IgD-negative memory B cell (primary cell): ENCODE measurements around the gene TCP11X2. TPM values are rescaled to one million over a fixed set of nuclear protein-coding genes. Genes with fewer than 3 reads are reported as not detected.
"Not testable (repeated sequence)": the region's sequence is repeated elsewhere in the genome, so short reads cannot be mapped to it uniquely, and the experiment has no call there.

ENCODE experiments used
- H3K27ac Mint-ChIP-seq, 3 donors: one replicate each; pipeline ENCODE4 v1.8.0; 2020 to 2022; ENCODE audit warnings: mild to moderate bottlenecking in 3 of 3, mixed read lengths in 3 of 3, moderate library complexity in 1 of 3
- H3K27me3 Mint-ChIP-seq: one replicate; pipeline ENCODE4 v1.8.0; 2021; ENCODE audit warnings: mixed read lengths
- H3K36me3 Mint-ChIP-seq: one replicate; pipeline ENCODE4 v1.8.0; 2020; ENCODE audit warnings: mild to moderate bottlenecking, mixed read lengths
- H3K4me1 Mint-ChIP-seq, 3 donors: one replicate each; pipeline ENCODE4 v1.8.0; 2020 to 2022; ENCODE audit warnings: mixed read lengths in 3 of 3, mild to moderate bottlenecking in 1 of 3
- H3K4me3 Mint-ChIP-seq, 4 donors: one replicate each; pipeline ENCODE4 v1.8.0; 2020 to 2022; ENCODE audit warnings: mild to moderate bottlenecking in 4 of 4, mixed read lengths in 4 of 4, moderate library complexity in 3 of 4
- H3K9me3 Mint-ChIP-seq, 3 donors: one replicate each; pipeline ENCODE4 v1.8.0; 2020 to 2021; ENCODE audit warnings: mixed read lengths in 3 of 3, mild to moderate bottlenecking in 1 of 3
- polyA plus RNA-seq: library from polyadenylated mRNA; unstranded; fragments of 300-500 nt; fragmentation: Illumina TruSeq; gene quantifications from one replicate; pipeline ENCODE4 v1.2.3, GENCODE V29; 2021

The TCP11X2 gene
- not detected for polyA plus RNA-seq

- not testable (repeated sequence) for H3K9me3 Mint-ChIP-seq, H3K4me3 Mint-ChIP-seq, H3K27me3 Mint-ChIP-seq
Observed at GRCh38 chrX:102471762-102472220, at the start of gene TCP11X2. Gene TCP11X2 (minus strand): TSS chrX:102471812.

GRCh38 chrX:102517326-102517725, 45.7 kb upstream of the TCP11X2 start:
- H3K27me3 Mint-ChIP-seq = peaks cover 11% of the 10 kb centered on the region
- peak overlapping the region in 2 of 4 donors; percentile 17 to 41 for H3K4me3 Mint-ChIP-seq
- no peaks in the 10 kb centered on the region for H3K36me3 Mint-ChIP-seq
- no peaks in the 10 kb centered on the region for H3K4me1 Mint-ChIP-seq
- no peak overlapping the region for H3K27ac Mint-ChIP-seq
- H3K9me3 Mint-ChIP-seq = no peaks in the 10 kb centered on the region

More at GRCh38 chrX:102471762-102472220, at the start of gene TCP11X2:
- H3K4me1 Mint-ChIP-seq, H3K36me3 Mint-ChIP-seq, H3K27ac Mint-ChIP-seq: not testable (repeated sequence)

DNA sequence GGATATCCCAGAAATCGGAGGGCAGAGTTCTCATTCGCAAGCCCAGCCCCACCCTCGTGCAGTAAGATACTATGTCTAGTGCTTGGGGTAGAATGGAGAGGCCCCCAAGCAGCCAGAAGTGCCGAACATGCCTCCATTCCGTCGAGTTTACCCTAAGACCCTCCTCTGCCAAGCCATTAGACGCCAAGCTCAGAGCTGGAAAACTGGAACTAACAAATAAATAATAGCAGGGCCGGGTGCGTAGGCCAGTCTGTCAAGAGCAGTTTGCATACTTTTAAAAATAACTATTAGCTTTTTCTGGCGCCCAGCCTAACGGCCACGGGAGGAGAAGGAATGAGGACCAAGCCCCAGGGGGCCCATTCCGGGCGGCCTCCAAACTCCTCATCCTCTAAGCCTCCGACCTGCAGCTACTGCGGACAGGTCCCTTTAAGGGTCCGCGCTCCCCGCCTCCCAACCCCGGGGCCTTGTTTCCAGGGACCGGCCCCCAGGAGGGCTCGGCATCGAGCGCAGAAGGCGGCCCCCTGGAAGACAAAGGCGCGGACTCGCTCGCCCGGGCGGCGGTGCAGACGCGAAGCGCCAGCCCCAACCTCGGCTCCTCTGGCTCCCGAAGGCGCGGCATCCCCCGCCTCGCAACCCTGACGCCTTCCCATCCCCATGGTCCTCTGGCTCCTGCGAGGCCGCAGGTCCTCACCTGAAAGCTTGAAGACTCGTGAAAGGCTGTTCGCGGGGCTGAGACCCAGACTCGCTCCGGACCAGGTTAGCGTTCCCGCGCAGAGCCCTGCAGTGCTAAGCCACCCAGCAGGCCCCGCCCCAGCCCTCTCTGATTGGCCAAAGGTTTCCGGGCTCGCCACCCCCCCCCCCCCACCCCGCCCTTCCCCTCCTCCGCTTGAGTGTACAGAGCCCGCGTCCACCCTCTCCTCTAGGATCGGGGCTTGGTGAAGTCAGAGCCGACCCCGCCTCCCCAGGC, 44.6 kb upstream of the TCP11X2 start, which contains the start of gene TMSB15A:
Gene TMSB15A (minus strand): TSS at position 765 of the 967 bp plus-strand sequence.
- no peak within 1 kb of the TSS for H3K27ac Mint-ChIP-seq
- peak within 1 kb of the TSS in 3 of 4 donors; percentile 72 to 81 (median 80) for H3K4me3 Mint-ChIP-seq
- no peaks in the 10 kb centered on the region for H3K9me3 Mint-ChIP-seq
- H3K4me1 Mint-ChIP-seq = no peaks in the 10 kb centered on the region
- peaks cover 13% of the 10 kb centered on the region for H3K27me3 Mint-ChIP-seq
- no peaks in the 10 kb centered on the region for H3K36me3 Mint-ChIP-seq

DNA sequence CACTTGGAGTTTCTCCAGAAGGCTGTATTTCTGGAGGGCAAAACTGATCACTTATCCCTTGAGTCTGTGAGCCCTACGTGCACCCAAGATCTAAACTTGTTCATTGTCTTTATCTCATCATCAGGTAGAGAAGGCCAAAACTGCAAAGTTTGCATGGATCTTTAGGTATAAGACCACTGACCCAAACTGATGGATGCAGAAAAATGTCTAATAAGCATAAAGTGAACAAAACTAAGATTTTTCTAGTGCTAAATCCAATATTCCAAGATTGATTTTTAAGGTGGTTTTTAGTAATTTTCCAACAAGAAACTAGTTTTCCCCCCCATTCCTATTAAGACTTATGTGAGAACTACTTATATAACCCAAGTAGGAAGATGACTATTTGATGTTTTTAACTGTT, 42.9 kb upstream of the TCP11X2 start:
- H3K4me1 Mint-ChIP-seq = peaks cover 0 to 2% (median 0%) of the 10 kb centered on the region in 3 donors
- no peaks in the 10 kb centered on the region for H3K9me3 Mint-ChIP-seq
- H3K4me3 Mint-ChIP-seq = no peak overlapping the region
- peaks cover 13% of the 10 kb centered on the region for H3K27me3 Mint-ChIP-seq
- H3K36me3 Mint-ChIP-seq = peaks cover 3% of the 10 kb centered on the region
- no peak overlapping the region for H3K27ac Mint-ChIP-seq

- Mint-ChIP-seq H3K4me3 (no peak overlapping the region), H3K27me3 (peaks cover 3% of the 10 kb centered on the region), H3K4me1 (no peaks in the 10 kb centered on the region), H3K36me3 (no peaks in the 10 kb centered on the region), H3K9me3 (peaks cover 0 to 4% (median 3%) of the 10 kb centered on the region in 3 donors), H3K27ac (no peak overlapping the region)
Observed at GRCh38 chrX:102498732-102499131, 27.1 kb upstream of the TCP11X2 start.

- H3K4me3 Mint-ChIP-seq = no peak overlapping the region
- H3K36me3 Mint-ChIP-seq = no peaks in the 10 kb centered on the region
- no peaks in the 10 kb centered on the region for H3K4me1 Mint-ChIP-seq
- no peak overlapping the region for H3K27ac Mint-ChIP-seq
- peaks cover 0 to 4% (median 0%) of the 10 kb centered on the region in 3 donors for H3K9me3 Mint-ChIP-seq
- H3K27me3 Mint-ChIP-seq = peaks cover 3% of the 10 kb centered on the region
Observed at GRCh38 chrX:102491766-102492165, 20.2 kb upstream of the TCP11X2 start.

- not testable (repeated sequence) for H3K4me3 Mint-ChIP-seq, H3K27ac Mint-ChIP-seq, H3K36me3 Mint-ChIP-seq, H3K4me1 Mint-ChIP-seq, H3K9me3 Mint-ChIP-seq, H3K27me3 Mint-ChIP-seq
Observed at GRCh38 chrX:102478765-102479164, 7.2 kb upstream of the TCP11X2 start.

GRCh38 chrX:102470215-102470614, 1.4 kb downstream of the TCP11X2 start:
- H3K4me1 Mint-ChIP-seq, H3K36me3 Mint-ChIP-seq, H3K9me3 Mint-ChIP-seq, H3K27me3 Mint-ChIP-seq, H3K4me3 Mint-ChIP-seq, H3K27ac Mint-ChIP-seq: not testable (repeated sequence)

DNA sequence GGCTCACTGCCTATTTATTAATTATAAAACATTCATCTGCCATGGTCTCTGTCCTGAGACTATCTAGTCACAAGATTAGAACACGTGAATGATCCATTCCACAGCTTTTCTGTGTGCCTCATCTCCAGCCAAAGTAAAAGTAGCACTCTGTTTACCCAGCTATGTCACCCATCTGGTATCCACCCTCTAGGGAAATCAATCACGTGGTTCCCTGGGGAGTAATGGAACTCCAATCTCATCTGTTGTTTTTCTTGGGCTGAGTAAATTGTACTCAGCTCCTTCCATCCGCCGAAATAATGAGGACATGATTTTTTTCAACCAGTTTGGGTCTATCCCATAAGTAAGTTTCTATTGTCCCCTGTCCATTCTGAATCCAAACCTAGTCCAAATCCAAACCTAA, 13.0 kb downstream of the TCP11X2 start:
- H3K9me3 Mint-ChIP-seq, H3K27me3 Mint-ChIP-seq, H3K27ac Mint-ChIP-seq, H3K4me1 Mint-ChIP-seq, H3K4me3 Mint-ChIP-seq, H3K36me3 Mint-ChIP-seq: not testable (repeated sequence)

- not testable (repeated sequence) for H3K27ac Mint-ChIP-seq, H3K9me3 Mint-ChIP-seq, H3K4me3 Mint-ChIP-seq, H3K36me3 Mint-ChIP-seq, H3K4me1 Mint-ChIP-seq, H3K27me3 Mint-ChIP-seq
Observed at GRCh38 chrX:102439908-102440307, 31.7 kb downstream of the TCP11X2 start, which contains the start of gene NXF2B. Gene NXF2B (minus strand): TSS chrX:102440008. CDS start chrX:102380036, 59,972 bp downstream.

DNA sequence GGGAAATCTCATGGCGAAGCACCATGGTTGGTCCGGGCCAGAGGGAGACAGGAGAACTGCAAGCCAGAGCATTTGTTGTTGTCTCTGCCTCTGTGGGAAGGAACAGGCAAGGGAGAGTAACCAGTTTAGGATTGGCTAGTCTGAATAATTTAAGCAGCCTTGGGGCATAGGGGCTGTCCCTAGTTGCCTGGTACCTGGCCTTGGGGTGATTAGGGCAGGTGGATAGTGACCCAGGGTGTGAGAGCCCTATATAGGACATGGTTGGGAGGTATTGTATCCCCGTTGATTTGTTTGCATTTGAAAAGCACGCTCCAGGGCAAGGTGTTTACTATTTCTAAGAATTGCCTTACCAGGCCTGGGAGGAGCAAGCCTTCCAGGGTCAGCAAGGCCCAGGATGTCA, 57.1 kb downstream of the TCP11X2 start:
- H3K36me3 Mint-ChIP-seq, H3K9me3 Mint-ChIP-seq, H3K4me3 Mint-ChIP-seq, H3K27me3 Mint-ChIP-seq, H3K4me1 Mint-ChIP-seq, H3K27ac Mint-ChIP-seq: not testable (repeated sequence)

Other genes starting within 250 kb of the TCP11X2 start
- gene NXF2, start 224.6 kb downstream of the TCP11X2 start, polyA plus RNA-seq = not detected
- not detected for gene NXF2B, start 31.8 kb downstream of the TCP11X2 start, polyA plus RNA-seq
- gene TMSB15A, start 44.9 kb upstream of the TCP11X2 start, polyA plus RNA-seq = not detected
- 5.0 TPM for gene ARMCX5, start 127.7 kb upstream of the TCP11X2 start, polyA plus RNA-seq
- 2.0 TPM for gene GPRASP1, start 179.7 kb upstream of the TCP11X2 start, polyA plus RNA-seq
- gene GPRASP2, start 240.6 kb upstream of the TCP11X2 start, polyA plus RNA-seq = 0.74 TPM
- 0.68 TPM for gene GPRASP3, start 248.9 kb upstream of the TCP11X2 start, polyA plus RNA-seq